Heart left ventricle (tissue), 16 donors: ENCODE measurements around the gene OR2AE1. TPM values are rescaled to one million over a fixed set of nuclear protein-coding genes. Genes with fewer than 3 reads are reported as not detected.

ENCODE experiments used
- ATAC-seq, 4 donors: fragments of 200-7000 bp; cut with Tn5 transposase; one replicate each; pipeline ENCODE4 v1.9.1; 2020 to 2022; ENCODE audit warnings: moderate library complexity in 4 of 4, mild to moderate bottlenecking in 3 of 4, moderate number of reproducible peaks in 1 of 4
- DNase-seq, 5 donors: peaks; one replicate each; pipeline ENCODE4 v3.0.0-alpha.2; 2020
- H3K27ac ChIP-seq, 12 donors: fragments of 200-600 bp; sonication (generic) in 4 of 12; one replicate each; pipeline versions ENCODE4 v1.5.0 to v1.8.0; 2016 to 2022; ENCODE audit warnings: mild to moderate bottlenecking in 2 of 12
- H3K27me3 ChIP-seq, 9 donors: fragments of 200-600 bp; sonication (generic) in 2 of 9; one replicate each; pipeline versions ENCODE4 v1.5.1 to v1.8.0; 2016 to 2022; ENCODE audit warnings: mild to moderate bottlenecking in 3 of 9
- H3K36me3 ChIP-seq, 9 donors: fragments of 200-600 bp; sonication (generic) in 2 of 9; one replicate each; pipeline versions ENCODE4 v1.5.0 to v1.8.0; 2018 to 2022; ENCODE audit warnings: mild to moderate bottlenecking in 2 of 9
- H3K4me1 ChIP-seq, 12 donors: fragments of 200-600 bp; sonication (generic) in 4 of 12; one replicate each; pipeline versions ENCODE4 v1.5.0 to v1.8.0; 2016 to 2022; ENCODE audit warnings: mild to moderate bottlenecking in 3 of 12
- H3K4me3 ChIP-seq, 12 donors: fragments of 200-600 bp; sonication (generic) in 4 of 12; one replicate each; pipeline versions ENCODE4 v1.5.0 to v1.8.0; 2017 to 2022; ENCODE audit warnings: mild to moderate bottlenecking in 9 of 12, moderate library complexity in 4 of 12
- H3K9me3 ChIP-seq, 12 donors: fragments of 200-600 bp; sonication (generic) in 4 of 12; one replicate each; pipeline versions ENCODE4 v1.5.0 to v1.8.0; 2016 to 2022; ENCODE audit warnings: mild to moderate bottlenecking in 1 of 12
- POLR2A ChIP-seq, 2 donors: fragments of 450-650 bp; IDR thresholded peaks; one replicate each; pipeline ENCODE4 v1.6.1; 2017; ENCODE audit warnings: antibody characterized with exemption in 2 of 2, mild to moderate bottlenecking in 2 of 2, moderate library complexity in 2 of 2
- WGBS, 4 donors: extraction: QIAGEN DNeasy Blood & Tissue Kit in 2 of 4; methylation state at CpG; one replicate each; pipeline versions ENCODE4 v1.1.5 to v1.1.7; 2013 to 2018; 5-methylcytosine and 5-hydroxymethylcytosine counted together
- intact Hi-C, 10 donors: fragments of 100-400 bp; cut with DNase I; formaldehyde crosslinking; loops; one replicate each; pipeline versions ENCODE4 v1.11.1 to v1.14.2; 2022
- long read RNA-seq, 3 donors: library from polyadenylated mRNA; unstranded; transcript quantifications; one replicate each; pipeline ENCODE4 v2.0.0, GENCODE V29; 2020 to 2021
- polyA plus RNA-seq, 2 donors: library from polyadenylated mRNA; stranded (reverse); fragments of 200-250 nt; gene quantifications; one replicate each; pipeline ENCODE4 v1.2.3, GENCODE V29; 2013
- total RNA-seq, 9 donors: library from RNA; depleted of rRNA in 2 of 9; stranded (reverse); fragments of >200 nt in 2 of 9; fragmentation: NEBNext Ultra II Directional in 3 of 9; extraction: Animal tissue kit (Norgen Biotek cat#: 25700) in 3 of 9; gene quantifications; one replicate each; pipeline versions ENCODE4 v1.1.0 to v1.2.4, GENCODE V29; 2016 to 2023
- TF ChIP-seq, protein P1 (sequence below), 12 donors: fragments of 200-600 bp; sonication (generic) in 4 of 12; IDR thresholded peaks; one replicate each; pipeline versions ENCODE4 v1.5.0 to v1.8.0; 2018 to 2022; ENCODE audit warnings: antibody characterized with exemption in 12 of 12, mild to moderate bottlenecking in 5 of 12
- donor health status: ischemic (EF 13 %, LVEDD 7.1; RV severe dilation, severe dysfunction).
- donor health status: healthy with polysubstance abuse.
- donor health status: DM: no; HTN: yes; CAD: no.
- donor health status: DM: no; HTN: no; CAD: no.
- donor health status: ischemic (EF 25% LVEDD 6.9; RV normal size, moderate dysfunction).
- donor health status: ischemic (EF 25% LVEDD 5.7; RV mildly dilated, moderate dysfunction).
- donor health status: healthy.
- donor health status: DM: yes; HTN: yes; CAD: no.
- donor health status: ischemic (EF 35%, LVEDD 5.7; RV mildly dilated, moderate dysfunction).
- donor health status: nonischemic (EF 11% LVEDD 7.7; RV severe dilation, severe dysfunction).
- donor health status: DM: yes; HTN: yes; CAD: no.
- donor health status: PGD.
- donor health status: ischemic (EF 29% LVEDD 5.4; RV normal size, mild dysfunction).
- donor health status: nonischemic (EF 23%, LVEDD 6.1; RV moderate dilation, normal function).

The OR2AE1 gene, protein sequence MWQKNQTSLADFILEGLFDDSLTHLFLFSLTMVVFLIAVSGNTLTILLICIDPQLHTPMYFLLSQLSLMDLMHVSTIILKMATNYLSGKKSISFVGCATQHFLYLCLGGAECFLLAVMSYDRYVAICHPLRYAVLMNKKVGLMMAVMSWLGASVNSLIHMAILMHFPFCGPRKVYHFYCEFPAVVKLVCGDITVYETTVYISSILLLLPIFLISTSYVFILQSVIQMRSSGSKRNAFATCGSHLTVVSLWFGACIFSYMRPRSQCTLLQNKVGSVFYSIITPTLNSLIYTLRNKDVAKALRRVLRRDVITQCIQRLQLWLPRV
- total RNA-seq (not detected), polyA plus RNA-seq (not detected)
- long read RNA-seq, donor 1, result 0 reads
- long read RNA-seq, donor 2, result 0 reads
- long read RNA-seq, donor 3, result 0 reads

DNA sequence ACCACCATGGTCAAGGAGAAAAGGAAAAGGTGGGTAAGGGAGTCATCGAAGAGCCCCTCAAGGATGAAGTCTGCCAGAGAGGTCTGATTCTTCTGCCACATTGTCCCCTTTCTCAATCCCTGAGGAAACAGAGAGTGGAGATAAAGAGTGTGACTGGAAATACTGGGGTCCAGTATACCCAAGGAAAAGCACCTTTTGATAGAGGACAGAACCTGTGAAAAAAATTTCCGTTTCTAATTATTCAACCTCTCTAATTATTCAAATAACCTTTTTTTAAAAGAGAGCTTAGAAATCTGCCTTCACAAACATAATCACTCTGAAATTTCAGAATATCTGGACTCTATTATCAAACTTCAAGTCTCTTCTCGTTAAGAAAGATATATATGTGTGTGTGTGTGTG lies at the start of gene OR2AE1:
TSS of gene OR2AE1 (minus strand) at position 101 of the 400 bp plus-strand sequence. CDS start at position 101, 0 bp downstream.
- Histone ChIP-seq H3K9me3 (no peaks in the 10 kb centered on the region), H3K4me3 (no peak within 1 kb of the TSS), H3K27ac (no peak within 1 kb of the TSS), H3K27me3 (no peaks in the 10 kb centered on the region), H3K4me1 (no peaks in the 10 kb centered on the region), H3K36me3 (no peaks in the 10 kb centered on the region)
- no peak for TF ChIP-seq POLR2A (IDR thresholded peaks at IDR 0.05)
- TF ChIP-seq, protein P1, sequence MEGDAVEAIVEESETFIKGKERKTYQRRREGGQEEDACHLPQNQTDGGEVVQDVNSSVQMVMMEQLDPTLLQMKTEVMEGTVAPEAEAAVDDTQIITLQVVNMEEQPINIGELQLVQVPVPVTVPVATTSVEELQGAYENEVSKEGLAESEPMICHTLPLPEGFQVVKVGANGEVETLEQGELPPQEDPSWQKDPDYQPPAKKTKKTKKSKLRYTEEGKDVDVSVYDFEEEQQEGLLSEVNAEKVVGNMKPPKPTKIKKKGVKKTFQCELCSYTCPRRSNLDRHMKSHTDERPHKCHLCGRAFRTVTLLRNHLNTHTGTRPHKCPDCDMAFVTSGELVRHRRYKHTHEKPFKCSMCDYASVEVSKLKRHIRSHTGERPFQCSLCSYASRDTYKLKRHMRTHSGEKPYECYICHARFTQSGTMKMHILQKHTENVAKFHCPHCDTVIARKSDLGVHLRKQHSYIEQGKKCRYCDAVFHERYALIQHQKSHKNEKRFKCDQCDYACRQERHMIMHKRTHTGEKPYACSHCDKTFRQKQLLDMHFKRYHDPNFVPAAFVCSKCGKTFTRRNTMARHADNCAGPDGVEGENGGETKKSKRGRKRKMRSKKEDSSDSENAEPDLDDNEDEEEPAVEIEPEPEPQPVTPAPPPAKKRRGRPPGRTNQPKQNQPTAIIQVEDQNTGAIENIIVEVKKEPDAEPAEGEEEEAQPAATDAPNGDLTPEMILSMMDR (IDR thresholded peaks at IDR 0.05), result no peak
- 83 to 88% (median 86%) methylated on average over 3 of the region's 3 CpGs for WGBS, 4 donors
- ATAC-seq (no peak), DNase-seq (no peak)
- intact Hi-C loops, result no loop called here

DNA sequence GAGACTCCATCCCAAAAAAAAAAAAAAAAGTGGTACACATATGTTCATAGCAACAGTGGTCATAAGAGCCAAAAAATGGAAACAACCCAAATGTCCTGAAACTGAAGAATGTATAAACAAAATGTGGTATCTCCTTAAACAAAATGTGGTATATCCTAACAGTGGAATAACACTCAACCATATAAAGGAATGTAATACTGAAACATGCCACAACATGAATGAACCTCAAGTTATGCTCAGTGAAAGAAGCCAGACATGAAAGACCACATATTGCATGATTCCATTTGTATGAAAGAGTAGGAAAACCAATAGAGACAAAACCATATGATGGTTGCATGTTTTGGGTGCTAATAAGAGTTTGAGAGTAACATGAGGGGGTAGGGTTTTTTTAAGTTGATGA lies 49.5 kb upstream of the OR2AE1 start:
- DNase-seq (no peak), ATAC-seq (no peak)
- intact Hi-C loops, result loop anchor here in 3 of 10 donors (5.0 kb wide), 1 partner anchor 66 kb away; no protein-coding TSS in a partner anchor
- Histone ChIP-seq H3K4me1 (peaks cover 0 to 15% (median 10%) of the 10 kb centered on the region in 12 donors), H3K36me3 (peaks cover 0 to 3% (median 0%) of the 10 kb centered on the region in 9 donors), H3K27ac (no peak overlapping the region), H3K27me3 (peaks cover 0 to 3% (median 0%) of the 10 kb centered on the region in 9 donors), H3K9me3 (no peaks in the 10 kb centered on the region), H3K4me3 (no peak overlapping the region)
- TF ChIP-seq, protein P1 (IDR thresholded peaks at IDR 0.05), result no peak
- TF ChIP-seq POLR2A (IDR thresholded peaks at IDR 0.05), result no peak

DNA sequence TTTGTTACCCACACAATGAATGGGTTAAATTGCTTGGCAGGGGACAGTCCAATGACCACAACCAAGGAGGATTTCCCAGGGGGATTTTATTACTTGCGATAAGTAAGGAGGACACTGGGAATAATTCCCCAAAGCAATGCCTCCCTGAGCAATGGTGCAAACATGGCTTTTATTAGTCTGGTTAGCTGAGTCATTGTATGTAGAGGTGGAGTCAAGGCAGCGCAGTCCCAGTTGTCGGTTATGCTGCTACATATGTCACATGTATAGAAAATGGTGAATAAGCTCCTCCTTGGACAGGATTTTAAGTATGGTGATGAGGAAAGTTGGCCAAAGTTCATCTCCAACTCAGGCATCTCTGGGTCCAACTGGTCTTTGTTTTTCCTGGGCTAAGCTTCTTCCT lies 46.4 kb upstream of the OR2AE1 start:
- no peak for DNase-seq
- Histone ChIP-seq H3K36me3 (peaks cover 0 to 5% (median 0%) of the 10 kb centered on the region in 9 donors), H3K4me3 (no peak overlapping the region), H3K4me1 (peaks cover 0 to 16% (median 11%) of the 10 kb centered on the region in 12 donors), H3K27ac (no peak overlapping the region), H3K27me3 (peaks cover 0 to 3% (median 0%) of the 10 kb centered on the region in 9 donors), H3K9me3 (no peaks in the 10 kb centered on the region)
- ATAC-seq, result no peak
- intact Hi-C loops, result no loop called here
- 77 to 83% (median 79%) methylated on average over 3 of the region's 3 CpGs for WGBS, 4 donors
- no peak for TF ChIP-seq POLR2A (IDR thresholded peaks at IDR 0.05)
- TF ChIP-seq, protein P1 (IDR thresholded peaks at IDR 0.05), result no peak

DNA sequence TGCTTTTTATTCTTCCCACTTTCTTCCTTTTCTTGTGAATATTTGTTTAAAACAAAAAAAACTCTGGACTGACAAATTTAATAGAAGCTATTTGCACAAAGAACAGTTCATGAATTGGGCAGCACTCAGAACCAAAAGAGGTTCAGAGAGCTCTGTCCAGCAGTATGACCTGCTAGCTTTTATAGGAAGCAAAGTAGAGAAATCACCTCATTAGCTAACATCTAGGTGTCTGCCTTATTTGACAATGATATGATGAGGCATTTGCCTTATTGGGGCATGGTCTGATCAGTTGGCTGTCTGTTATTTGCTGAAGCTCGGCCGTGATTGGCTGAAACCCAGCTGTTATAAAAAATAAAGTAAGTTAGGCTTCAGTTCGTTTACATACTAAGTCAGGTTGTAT lies 43.3 kb upstream of the OR2AE1 start:
- WGBS, 4 donors, result 63 to 97% (median 92%) methylated on average over 3 of the region's 3 CpGs
- Histone ChIP-seq H3K36me3 (peaks cover 0 to 31% (median 24%) of the 10 kb centered on the region in 9 donors), H3K4me1 (peaks cover 9 to 42% (median 31%) of the 10 kb centered on the region in 12 donors), H3K27ac (peak overlapping the region in 11 of 12 donors; percentile 80 to 97 (median 93)), H3K9me3 (no peaks in the 10 kb centered on the region), H3K4me3 (peak overlapping the region in 11 of 12 donors; percentile 57 to 97 (median 77)), H3K27me3 (no peaks in the 10 kb centered on the region)
- intact Hi-C loops, result no loop called here
- DNase-seq (no peak), ATAC-seq (no peak)
- TF ChIP-seq, protein P1 (IDR thresholded peaks at IDR 0.05), result no peak
- no peak for TF ChIP-seq POLR2A (IDR thresholded peaks at IDR 0.05)
